ENCODE measurements around the gene EXOSC10.

DNA sequence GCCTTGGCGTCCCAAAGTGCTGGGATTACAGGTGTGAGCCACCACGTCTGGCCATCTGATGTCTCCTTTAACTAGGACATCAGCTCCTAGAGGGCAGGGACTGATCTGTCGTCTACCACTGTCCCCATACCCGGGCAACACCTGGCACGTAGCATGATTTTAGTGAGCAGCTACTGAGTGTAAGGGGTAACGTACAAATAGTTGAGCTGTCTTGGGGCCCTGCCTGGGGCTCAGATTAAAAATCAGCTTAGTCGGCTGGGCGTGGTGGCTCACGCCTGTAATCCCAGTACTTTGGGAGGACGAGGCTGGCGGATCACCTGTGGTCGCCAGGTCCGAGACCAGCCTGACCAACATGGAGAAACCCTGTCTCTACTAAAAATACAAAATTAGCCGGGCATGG, 41.6 kb downstream of the EXOSC10 start:
- TF ChIP-seq, protein P1, sequence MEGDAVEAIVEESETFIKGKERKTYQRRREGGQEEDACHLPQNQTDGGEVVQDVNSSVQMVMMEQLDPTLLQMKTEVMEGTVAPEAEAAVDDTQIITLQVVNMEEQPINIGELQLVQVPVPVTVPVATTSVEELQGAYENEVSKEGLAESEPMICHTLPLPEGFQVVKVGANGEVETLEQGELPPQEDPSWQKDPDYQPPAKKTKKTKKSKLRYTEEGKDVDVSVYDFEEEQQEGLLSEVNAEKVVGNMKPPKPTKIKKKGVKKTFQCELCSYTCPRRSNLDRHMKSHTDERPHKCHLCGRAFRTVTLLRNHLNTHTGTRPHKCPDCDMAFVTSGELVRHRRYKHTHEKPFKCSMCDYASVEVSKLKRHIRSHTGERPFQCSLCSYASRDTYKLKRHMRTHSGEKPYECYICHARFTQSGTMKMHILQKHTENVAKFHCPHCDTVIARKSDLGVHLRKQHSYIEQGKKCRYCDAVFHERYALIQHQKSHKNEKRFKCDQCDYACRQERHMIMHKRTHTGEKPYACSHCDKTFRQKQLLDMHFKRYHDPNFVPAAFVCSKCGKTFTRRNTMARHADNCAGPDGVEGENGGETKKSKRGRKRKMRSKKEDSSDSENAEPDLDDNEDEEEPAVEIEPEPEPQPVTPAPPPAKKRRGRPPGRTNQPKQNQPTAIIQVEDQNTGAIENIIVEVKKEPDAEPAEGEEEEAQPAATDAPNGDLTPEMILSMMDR (IDR thresholded peaks at IDR 0.05) = no peak
- TF ChIP-seq POLR2A (IDR thresholded peaks at IDR 0.05) = no peak
- TF ChIP-seq EP300 (IDR thresholded peaks at IDR 0.05) = no peak
